ENCODE measurements around the gene GALC.

The GALC gene

DNA sequence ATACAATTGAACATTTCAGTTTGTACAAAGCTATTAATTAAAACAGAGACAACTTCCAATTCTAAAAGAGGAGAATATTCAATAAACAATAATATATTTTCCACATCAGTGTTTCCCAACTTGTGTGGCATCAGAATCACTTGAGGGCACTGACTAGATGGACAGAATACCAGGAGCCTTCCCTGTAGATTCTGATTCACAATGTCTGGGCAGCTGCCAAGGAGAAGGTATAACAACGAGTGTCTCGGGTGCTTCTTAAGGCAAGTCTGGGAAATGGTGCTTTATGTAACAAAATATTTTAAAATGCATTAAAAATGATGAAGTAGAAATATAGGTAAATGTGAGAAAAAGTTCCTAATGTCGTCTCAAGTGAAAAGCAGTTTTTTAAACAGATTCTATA lies 26.2 kb downstream of the GALC start:
- no peaks in the 10 kb centered on the region for H3K27me3 ChIP-seq (ENCODE audit: control insufficient read depth in 1 of 2, insufficient read depth in 2 of 2, low read length in 2 of 2)
- H3K9ac ChIP-seq (ENCODE audit: low read depth in 1 of 2, low read length in 2 of 2), result no peak overlapping the region
- H3K4me1 ChIP-seq (ENCODE audit: control insufficient read depth in 1 of 2, insufficient read depth in 2 of 2, low read length in 2 of 2), result no peaks in the 10 kb centered on the region
- no peaks in the 10 kb centered on the region for H3K9me3 ChIP-seq (ENCODE audit: control insufficient read depth in 1 of 2, low read length in 2 of 2)
- H3K27ac ChIP-seq (ENCODE audit: low read depth, low read length), result no peak overlapping the region
- peaks cover 12 to 20% of the 10 kb centered on the region in 2 donors for H3K36me3 ChIP-seq (ENCODE audit: control insufficient read depth in 1 of 2, insufficient read depth in 2 of 2, low read length in 2 of 2)
- no peak overlapping the region for H3K4me3 ChIP-seq (ENCODE audit: low read depth in 1 of 2, low read length in 2 of 2)

DNA sequence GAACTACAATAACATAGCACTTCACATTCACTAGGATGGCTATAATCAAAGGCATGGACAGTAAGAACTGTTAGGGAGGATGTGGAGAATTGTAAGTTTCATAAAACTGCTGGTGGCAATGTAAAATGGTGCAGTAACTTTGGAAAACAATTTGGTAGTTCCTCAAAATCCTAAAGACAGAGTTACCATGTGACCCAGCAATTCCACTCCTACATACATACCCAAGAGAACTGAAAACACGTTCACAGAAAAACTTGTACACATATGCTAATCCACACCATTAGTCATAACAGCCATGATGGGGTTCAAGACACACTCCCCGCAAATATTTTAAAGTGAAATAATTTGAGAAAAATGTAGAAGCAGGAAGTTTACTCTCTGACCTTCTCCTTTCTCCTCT lies 31.7 kb downstream of the GALC start:
- no peaks in the 10 kb centered on the region for H3K4me1 ChIP-seq (ENCODE audit: control insufficient read depth in 1 of 2, insufficient read depth in 2 of 2, low read length in 2 of 2)
- no peaks in the 10 kb centered on the region for H3K27me3 ChIP-seq (ENCODE audit: control insufficient read depth in 1 of 2, insufficient read depth in 2 of 2, low read length in 2 of 2)
- no peak overlapping the region for H3K27ac ChIP-seq (ENCODE audit: low read depth, low read length)
- H3K36me3 ChIP-seq (ENCODE audit: control insufficient read depth in 1 of 2, insufficient read depth in 2 of 2, low read length in 2 of 2), result peaks cover 20 to 21% of the 10 kb centered on the region in 2 donors
- no peak overlapping the region for H3K9ac ChIP-seq (ENCODE audit: low read depth in 1 of 2, low read length in 2 of 2)
- H3K9me3 ChIP-seq (ENCODE audit: control insufficient read depth in 1 of 2, low read length in 2 of 2), result no peaks in the 10 kb centered on the region
- no peak overlapping the region for H3K4me3 ChIP-seq (ENCODE audit: low read depth in 1 of 2, low read length in 2 of 2)

GRCh38 chr14:87960013-87960787 lies 32.8 kb downstream of the GALC start:
- H3K9me3 ChIP-seq (ENCODE audit: control insufficient read depth in 1 of 2, low read length in 2 of 2), result no peaks in the 10 kb centered on the region
- peaks cover 22 to 25% of the 10 kb centered on the region in 2 donors for H3K36me3 ChIP-seq (ENCODE audit: control insufficient read depth in 1 of 2, insufficient read depth in 2 of 2, low read length in 2 of 2)
- no peaks in the 10 kb centered on the region for H3K27me3 ChIP-seq (ENCODE audit: control insufficient read depth in 1 of 2, insufficient read depth in 2 of 2, low read length in 2 of 2)
- no peak overlapping the region for H3K27ac ChIP-seq (ENCODE audit: low read depth, low read length)
- no peaks in the 10 kb centered on the region for H3K4me1 ChIP-seq (ENCODE audit: control insufficient read depth in 1 of 2, insufficient read depth in 2 of 2, low read length in 2 of 2)
- no peak overlapping the region for H3K9ac ChIP-seq (ENCODE audit: low read depth in 1 of 2, low read length in 2 of 2)
- no peak overlapping the region for H3K4me3 ChIP-seq (ENCODE audit: low read depth in 1 of 2, low read length in 2 of 2)

DNA sequence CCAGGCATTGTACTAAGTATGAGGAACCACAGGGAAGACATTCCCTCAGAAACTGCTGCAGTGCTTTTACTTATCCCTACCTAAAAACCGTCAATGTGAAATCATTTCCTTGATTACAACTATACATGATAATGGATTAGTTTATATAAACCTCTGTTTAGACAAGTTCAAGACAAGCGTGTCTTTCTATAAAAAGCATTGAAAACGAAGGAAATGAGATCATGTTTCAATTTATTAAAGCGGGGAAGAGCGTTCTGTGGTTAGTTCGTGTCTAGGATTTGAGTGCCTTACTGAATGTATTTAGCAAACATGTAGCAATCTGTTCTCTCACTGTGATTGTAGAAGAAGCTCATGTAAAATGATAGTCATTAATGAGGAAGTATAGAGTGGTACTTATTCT lies 37.5 kb downstream of the GALC start:
- Histone ChIP-seq H3K4me3 (ENCODE audit: low read depth in 1 of 2, low read length in 2 of 2) (no peak overlapping the region), H3K9ac (ENCODE audit: low read depth in 1 of 2, low read length in 2 of 2) (no peak overlapping the region), H3K27me3 (ENCODE audit: control insufficient read depth in 1 of 2, insufficient read depth in 2 of 2, low read length in 2 of 2) (no peaks in the 10 kb centered on the region), H3K36me3 (ENCODE audit: control insufficient read depth in 1 of 2, insufficient read depth in 2 of 2, low read length in 2 of 2) (peaks cover 3 to 4% of the 10 kb centered on the region in 2 donors), H3K4me1 (ENCODE audit: control insufficient read depth in 1 of 2, insufficient read depth in 2 of 2, low read length in 2 of 2) (no peaks in the 10 kb centered on the region), H3K9me3 (ENCODE audit: control insufficient read depth in 1 of 2, low read length in 2 of 2) (no peaks in the 10 kb centered on the region), H3K27ac (ENCODE audit: low read depth, low read length) (no peak overlapping the region)

DNA sequence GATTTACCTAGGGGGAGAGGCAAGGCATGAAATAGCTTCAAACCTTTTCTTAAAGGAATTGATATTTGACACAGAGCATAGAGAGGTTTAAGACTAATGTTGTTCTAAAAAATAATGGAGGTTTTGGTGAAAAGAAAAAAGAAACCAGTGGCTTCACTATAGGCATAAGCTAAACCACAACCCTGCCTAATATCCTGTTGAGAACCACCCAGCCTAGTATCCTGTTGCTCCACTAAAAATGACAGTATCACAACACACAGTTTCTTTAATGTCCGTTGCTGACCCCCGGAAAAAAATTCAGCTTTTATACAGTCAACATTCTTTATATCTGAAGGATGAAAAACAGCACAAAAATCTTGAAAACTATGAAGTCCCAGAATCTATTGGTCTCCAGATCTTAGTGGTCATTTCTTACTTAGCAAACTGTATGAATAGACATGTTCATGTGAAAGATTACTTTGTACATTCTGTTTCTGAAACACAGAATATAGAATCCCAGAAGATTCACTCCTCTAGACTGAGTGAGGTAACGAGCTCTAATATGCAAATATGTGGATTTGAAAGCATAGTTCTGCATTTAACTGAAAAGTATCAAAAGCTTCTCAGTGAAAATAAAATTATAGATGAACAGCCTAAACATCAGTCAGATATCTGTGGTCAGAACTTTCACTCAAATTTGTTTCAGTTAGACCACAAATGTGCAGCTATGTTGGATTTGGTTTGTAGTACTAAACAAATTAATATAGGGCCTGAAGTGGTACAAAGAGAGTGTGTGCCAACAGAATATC lies 40.5 kb downstream of the GALC start:
- Histone ChIP-seq H3K36me3 (ENCODE audit: control insufficient read depth in 1 of 2, insufficient read depth in 2 of 2, low read length in 2 of 2) (peaks cover 11 to 17% of the 10 kb centered on the region in 2 donors), H3K4me3 (ENCODE audit: low read depth in 1 of 2, low read length in 2 of 2) (no peak overlapping the region), H3K27ac (ENCODE audit: low read depth, low read length) (no peak overlapping the region), H3K4me1 (ENCODE audit: control insufficient read depth in 1 of 2, insufficient read depth in 2 of 2, low read length in 2 of 2) (no peaks in the 10 kb centered on the region), H3K9me3 (ENCODE audit: control insufficient read depth in 1 of 2, low read length in 2 of 2) (no peaks in the 10 kb centered on the region), H3K27me3 (ENCODE audit: control insufficient read depth in 1 of 2, insufficient read depth in 2 of 2, low read length in 2 of 2) (no peaks in the 10 kb centered on the region), H3K9ac (ENCODE audit: low read depth in 1 of 2, low read length in 2 of 2) (no peak overlapping the region)

- Histone ChIP-seq H3K27me3 (ENCODE audit: control insufficient read depth in 1 of 2, insufficient read depth in 2 of 2, low read length in 2 of 2) (no peaks in the 10 kb centered on the region), H3K36me3 (ENCODE audit: control insufficient read depth in 1 of 2, insufficient read depth in 2 of 2, low read length in 2 of 2) (peaks cover 20 to 53% of the 10 kb centered on the region in 2 donors), H3K4me3 (ENCODE audit: low read depth in 1 of 2, low read length in 2 of 2) (no peak overlapping the region), H3K27ac (ENCODE audit: low read depth, low read length) (no peak overlapping the region), H3K9ac (ENCODE audit: low read depth in 1 of 2, low read length in 2 of 2) (no peak overlapping the region), H3K9me3 (ENCODE audit: control insufficient read depth in 1 of 2, low read length in 2 of 2) (no peaks in the 10 kb centered on the region), H3K4me1 (ENCODE audit: control insufficient read depth in 1 of 2, insufficient read depth in 2 of 2, low read length in 2 of 2) (no peaks in the 10 kb centered on the region)
These were observed 47.9 kb downstream of the GALC start for GRCh38 chr14:87944987-87945604.

GRCh38 chr14:87940894-87941293 lies 52.1 kb downstream of the GALC start:
- no peak overlapping the region for H3K4me3 ChIP-seq (ENCODE audit: low read depth in 1 of 2, low read length in 2 of 2)
- H3K27ac ChIP-seq (ENCODE audit: low read depth, low read length), result no peak overlapping the region
- H3K9me3 ChIP-seq (ENCODE audit: control insufficient read depth in 1 of 2, low read length in 2 of 2), result no peaks in the 10 kb centered on the region
- H3K36me3 ChIP-seq (ENCODE audit: control insufficient read depth in 1 of 2, insufficient read depth in 2 of 2, low read length in 2 of 2), result peaks cover 9 to 41% of the 10 kb centered on the region in 2 donors
- no peak overlapping the region for H3K9ac ChIP-seq (ENCODE audit: low read depth in 1 of 2, low read length in 2 of 2)
- H3K27me3 ChIP-seq (ENCODE audit: control insufficient read depth in 1 of 2, insufficient read depth in 2 of 2, low read length in 2 of 2), result no peaks in the 10 kb centered on the region
- peaks cover 0 to 1% of the 10 kb centered on the region in 2 donors for H3K4me1 ChIP-seq (ENCODE audit: control insufficient read depth in 1 of 2, insufficient read depth in 2 of 2, low read length in 2 of 2)

DNA sequence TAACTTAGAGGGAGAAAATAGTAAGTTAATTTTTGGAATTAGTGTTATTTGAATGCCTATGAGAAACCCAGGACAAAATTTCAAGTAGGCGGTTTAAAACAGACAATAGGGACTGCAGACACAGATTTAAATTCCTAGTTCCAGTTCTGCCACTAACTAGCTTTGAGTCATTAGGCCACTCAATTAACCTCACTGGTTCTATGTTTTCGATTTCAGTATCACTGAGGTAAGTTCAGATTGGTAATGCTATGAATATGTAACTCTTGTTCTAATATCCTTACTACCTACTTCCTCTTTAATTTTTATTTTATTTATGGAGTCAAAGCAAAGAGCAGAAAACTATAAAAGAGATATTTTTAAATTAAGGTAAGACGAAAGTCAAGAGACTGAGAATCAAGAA lies 52.6 kb downstream of the GALC start:
- H3K9ac ChIP-seq (ENCODE audit: low read depth in 1 of 2, low read length in 2 of 2), result no peak overlapping the region
- peaks cover 9 to 43% of the 10 kb centered on the region in 2 donors for H3K36me3 ChIP-seq (ENCODE audit: control insufficient read depth in 1 of 2, insufficient read depth in 2 of 2, low read length in 2 of 2)
- H3K4me1 ChIP-seq (ENCODE audit: control insufficient read depth in 1 of 2, insufficient read depth in 2 of 2, low read length in 2 of 2), result peaks cover 0 to 4% of the 10 kb centered on the region in 2 donors
- no peaks in the 10 kb centered on the region for H3K9me3 ChIP-seq (ENCODE audit: control insufficient read depth in 1 of 2, low read length in 2 of 2)
- H3K27ac ChIP-seq (ENCODE audit: low read depth, low read length), result no peak overlapping the region
- no peaks in the 10 kb centered on the region for H3K27me3 ChIP-seq (ENCODE audit: control insufficient read depth in 1 of 2, insufficient read depth in 2 of 2, low read length in 2 of 2)
- no peak overlapping the region for H3K4me3 ChIP-seq (ENCODE audit: low read depth in 1 of 2, low read length in 2 of 2)

DNA sequence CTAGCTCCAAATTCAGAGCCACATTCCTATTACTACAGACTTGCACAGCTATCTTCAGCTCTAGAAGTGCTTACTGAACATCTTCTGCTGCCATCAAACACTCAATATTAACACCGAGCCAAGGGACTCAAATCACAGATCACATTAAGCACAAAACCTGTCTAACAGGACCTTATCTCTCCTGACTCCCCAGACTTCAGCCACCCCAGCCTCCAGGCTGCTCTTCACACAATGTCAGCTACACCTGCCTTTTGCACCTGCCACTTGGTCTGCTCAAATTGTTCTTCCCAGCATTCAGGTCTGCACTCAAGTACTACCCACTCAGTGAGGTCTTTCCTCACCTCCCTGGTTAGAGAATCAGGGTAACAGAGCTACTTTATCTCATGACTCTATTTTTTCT lies 57.1 kb downstream of the GALC start:
- Histone ChIP-seq H3K4me1 (ENCODE audit: control insufficient read depth in 1 of 2, insufficient read depth in 2 of 2, low read length in 2 of 2) (peaks cover 0 to 4% of the 10 kb centered on the region in 2 donors), H3K9ac (ENCODE audit: low read depth in 1 of 2, low read length in 2 of 2) (no peak overlapping the region), H3K27ac (ENCODE audit: low read depth, low read length) (no peak overlapping the region), H3K27me3 (ENCODE audit: control insufficient read depth in 1 of 2, insufficient read depth in 2 of 2, low read length in 2 of 2) (no peaks in the 10 kb centered on the region), H3K4me3 (ENCODE audit: low read depth in 1 of 2, low read length in 2 of 2) (no peak overlapping the region), H3K36me3 (ENCODE audit: control insufficient read depth in 1 of 2, insufficient read depth in 2 of 2, low read length in 2 of 2) (peaks cover 4 to 36% of the 10 kb centered on the region in 2 donors), H3K9me3 (ENCODE audit: control insufficient read depth in 1 of 2, low read length in 2 of 2) (no peaks in the 10 kb centered on the region)

Data from duodenal mucosa (tissue), 2 donors.